ENCODE measurements around the gene C16orf78.

The C16orf78 gene

DNA sequence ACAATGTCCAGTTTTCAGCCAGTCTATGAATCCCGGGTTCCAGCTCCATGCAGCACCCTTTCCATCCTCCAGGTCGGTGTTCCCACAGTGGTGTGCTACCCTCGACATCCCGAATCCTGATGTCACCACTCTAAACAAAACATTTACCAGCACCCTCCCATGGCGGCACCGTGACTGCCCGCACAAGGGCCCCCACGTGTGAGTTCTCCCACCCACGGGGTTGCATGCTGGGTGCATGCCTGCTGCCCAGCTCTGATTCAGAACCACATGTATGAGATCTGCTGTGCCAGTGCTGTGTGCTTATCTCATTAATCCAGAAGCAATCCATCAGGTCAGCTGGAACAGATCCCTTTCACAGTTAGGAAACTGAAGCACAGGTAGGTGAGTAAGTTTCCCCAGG lies 57.4 kb downstream of the C16orf78 start:
- no peaks in the 10 kb centered on the region for H3K36me3 ChIP-seq (ENCODE audit: control insufficient read depth in 2 of 2, insufficient read depth in 2 of 2, low read length in 2 of 2)
- no peaks in the 10 kb centered on the region for H3K27me3 ChIP-seq (ENCODE audit: control insufficient read depth in 1 of 2, insufficient read depth in 2 of 2, low read length in 2 of 2)
- no peak overlapping the region for H3K27ac ChIP-seq (ENCODE audit: low read length)
- peaks cover 0 to 4% of the 10 kb centered on the region in 2 donors for H3K9me3 ChIP-seq (ENCODE audit: control insufficient read depth in 2 of 2, low read length in 2 of 2)
- H3K4me3 ChIP-seq (ENCODE audit: low read length in 2 of 2) = no peak overlapping the region
- no peaks in the 10 kb centered on the region for H3K4me1 ChIP-seq (ENCODE audit: control insufficient read depth, insufficient read depth, low read length)
- no peak overlapping the region for H3K9ac ChIP-seq (ENCODE audit: low read length in 2 of 2)

- Histone ChIP-seq H3K9ac (ENCODE audit: low read length in 2 of 2) (no peak overlapping the region), H3K9me3 (ENCODE audit: control insufficient read depth in 2 of 2, low read length in 2 of 2) (peaks cover 0 to 4% of the 10 kb centered on the region in 2 donors), H3K4me1 (ENCODE audit: control insufficient read depth, insufficient read depth, low read length) (no peaks in the 10 kb centered on the region), H3K36me3 (ENCODE audit: control insufficient read depth in 2 of 2, insufficient read depth in 2 of 2, low read length in 2 of 2) (no peaks in the 10 kb centered on the region), H3K27me3 (ENCODE audit: control insufficient read depth in 1 of 2, insufficient read depth in 2 of 2, low read length in 2 of 2) (no peaks in the 10 kb centered on the region), H3K27ac (ENCODE audit: low read length) (no peak overlapping the region), H3K4me3 (ENCODE audit: low read length in 2 of 2) (no peak overlapping the region)
Observed at GRCh38 chr16:49431591-49432290, 58.1 kb downstream of the C16orf78 start.

GRCh38 chr16:49434733-49435132 lies 61.1 kb downstream of the C16orf78 start:
- Histone ChIP-seq H3K9ac (ENCODE audit: low read length in 2 of 2) (no peak overlapping the region), H3K36me3 (ENCODE audit: control insufficient read depth in 2 of 2, insufficient read depth in 2 of 2, low read length in 2 of 2) (no peaks in the 10 kb centered on the region), H3K27ac (ENCODE audit: low read length) (no peak overlapping the region), H3K4me1 (ENCODE audit: control insufficient read depth, insufficient read depth, low read length) (no peaks in the 10 kb centered on the region), H3K27me3 (ENCODE audit: control insufficient read depth in 1 of 2, insufficient read depth in 2 of 2, low read length in 2 of 2) (no peaks in the 10 kb centered on the region), H3K9me3 (ENCODE audit: control insufficient read depth in 2 of 2, low read length in 2 of 2) (no peaks in the 10 kb centered on the region), H3K4me3 (ENCODE audit: low read length in 2 of 2) (no peak overlapping the region)

- peaks cover 0 to 2% of the 10 kb centered on the region in 2 donors for H3K27me3 ChIP-seq (ENCODE audit: control insufficient read depth in 1 of 2, insufficient read depth in 2 of 2, low read length in 2 of 2)
- H3K9me3 ChIP-seq (ENCODE audit: control insufficient read depth in 2 of 2, low read length in 2 of 2) = no peaks in the 10 kb centered on the region
- H3K4me1 ChIP-seq (ENCODE audit: control insufficient read depth, insufficient read depth, low read length) = peaks cover 4% of the 10 kb centered on the region
- H3K36me3 ChIP-seq (ENCODE audit: control insufficient read depth in 2 of 2, insufficient read depth in 2 of 2, low read length in 2 of 2) = no peaks in the 10 kb centered on the region
- no peak overlapping the region for H3K4me3 ChIP-seq (ENCODE audit: low read length in 2 of 2)
- H3K9ac ChIP-seq (ENCODE audit: low read length in 2 of 2) = no peak overlapping the region
- no peak overlapping the region for H3K27ac ChIP-seq (ENCODE audit: low read length)
Observed at GRCh38 chr16:49436181-49436580, 62.6 kb downstream of the C16orf78 start.

DNA sequence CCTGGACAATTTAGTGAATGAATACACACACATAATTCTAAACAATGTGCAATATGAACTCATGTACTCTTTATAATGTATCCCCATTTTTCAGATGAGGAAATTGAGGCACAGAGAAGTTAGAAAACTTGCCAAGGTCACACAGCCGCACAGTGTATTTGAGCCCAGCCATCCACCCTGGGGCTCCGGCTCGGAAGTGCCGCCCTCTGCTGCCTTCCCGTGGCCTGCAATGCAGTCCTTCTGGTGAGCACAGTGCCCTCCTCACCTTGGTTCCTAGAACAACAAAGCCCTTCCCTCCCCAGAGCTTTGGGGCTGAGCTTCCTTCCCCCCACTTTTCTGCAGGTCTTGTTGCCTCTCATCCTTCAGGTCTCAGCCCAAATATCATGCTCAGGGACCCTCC lies 63.7 kb downstream of the C16orf78 start:
- no peaks in the 10 kb centered on the region for H3K9me3 ChIP-seq (ENCODE audit: control insufficient read depth in 2 of 2, low read length in 2 of 2)
- H3K36me3 ChIP-seq (ENCODE audit: control insufficient read depth in 2 of 2, insufficient read depth in 2 of 2, low read length in 2 of 2) = no peaks in the 10 kb centered on the region
- H3K4me3 ChIP-seq (ENCODE audit: low read length in 2 of 2) = no peak overlapping the region
- no peak overlapping the region for H3K27ac ChIP-seq (ENCODE audit: low read length)
- H3K9ac ChIP-seq (ENCODE audit: low read length in 2 of 2) = no peak overlapping the region
- peaks cover 4% of the 10 kb centered on the region for H3K4me1 ChIP-seq (ENCODE audit: control insufficient read depth, insufficient read depth, low read length)
- H3K27me3 ChIP-seq (ENCODE audit: control insufficient read depth in 1 of 2, insufficient read depth in 2 of 2, low read length in 2 of 2) = peaks cover 2% of the 10 kb centered on the region in 2 donors

DNA sequence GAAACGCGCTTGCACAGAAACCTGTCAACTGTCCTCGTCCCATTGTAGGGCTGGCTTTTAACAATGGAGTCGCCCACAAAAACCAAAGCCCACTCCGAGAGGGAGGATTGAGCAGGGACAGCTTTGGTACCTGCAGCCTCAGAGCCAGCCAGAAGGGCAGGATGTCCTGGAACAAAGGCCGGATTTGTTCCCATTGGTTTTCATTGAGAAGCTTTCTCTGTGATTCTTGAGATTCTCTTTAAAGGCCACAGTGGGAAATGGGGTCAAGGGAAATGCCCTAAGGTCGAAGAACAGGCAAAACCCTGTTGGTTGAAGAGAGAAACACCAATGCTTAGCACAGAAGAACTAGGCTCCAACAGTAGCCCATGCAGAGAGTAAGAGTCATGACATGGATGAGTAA lies 65.4 kb downstream of the C16orf78 start:
- H3K27ac ChIP-seq (ENCODE audit: low read length) = no peak overlapping the region
- H3K27me3 ChIP-seq (ENCODE audit: control insufficient read depth in 1 of 2, insufficient read depth in 2 of 2, low read length in 2 of 2) = peaks cover 2 to 6% of the 10 kb centered on the region in 2 donors
- H3K4me1 ChIP-seq (ENCODE audit: control insufficient read depth, insufficient read depth, low read length) = peaks cover 4% of the 10 kb centered on the region
- H3K9ac ChIP-seq (ENCODE audit: low read length in 2 of 2) = no peak overlapping the region
- no peaks in the 10 kb centered on the region for H3K36me3 ChIP-seq (ENCODE audit: control insufficient read depth in 2 of 2, insufficient read depth in 2 of 2, low read length in 2 of 2)
- no peak overlapping the region for H3K4me3 ChIP-seq (ENCODE audit: low read length in 2 of 2)
- no peaks in the 10 kb centered on the region for H3K9me3 ChIP-seq (ENCODE audit: control insufficient read depth in 2 of 2, low read length in 2 of 2)

- H3K36me3 ChIP-seq (ENCODE audit: control insufficient read depth in 2 of 2, insufficient read depth in 2 of 2, low read length in 2 of 2) = no peaks in the 10 kb centered on the region
- H3K4me3 ChIP-seq (ENCODE audit: low read length in 2 of 2) = no peak overlapping the region
- H3K9me3 ChIP-seq (ENCODE audit: control insufficient read depth in 2 of 2, low read length in 2 of 2) = no peaks in the 10 kb centered on the region
- peaks cover 4% of the 10 kb centered on the region for H3K4me1 ChIP-seq (ENCODE audit: control insufficient read depth, insufficient read depth, low read length)
- H3K9ac ChIP-seq (ENCODE audit: low read length in 2 of 2) = no peak overlapping the region
- H3K27me3 ChIP-seq (ENCODE audit: control insufficient read depth in 1 of 2, insufficient read depth in 2 of 2, low read length in 2 of 2) = peaks cover 2 to 6% of the 10 kb centered on the region in 2 donors
- H3K27ac ChIP-seq (ENCODE audit: low read length) = no peak overlapping the region
Observed at GRCh38 chr16:49439676-49440075, 66.1 kb downstream of the C16orf78 start.

DNA sequence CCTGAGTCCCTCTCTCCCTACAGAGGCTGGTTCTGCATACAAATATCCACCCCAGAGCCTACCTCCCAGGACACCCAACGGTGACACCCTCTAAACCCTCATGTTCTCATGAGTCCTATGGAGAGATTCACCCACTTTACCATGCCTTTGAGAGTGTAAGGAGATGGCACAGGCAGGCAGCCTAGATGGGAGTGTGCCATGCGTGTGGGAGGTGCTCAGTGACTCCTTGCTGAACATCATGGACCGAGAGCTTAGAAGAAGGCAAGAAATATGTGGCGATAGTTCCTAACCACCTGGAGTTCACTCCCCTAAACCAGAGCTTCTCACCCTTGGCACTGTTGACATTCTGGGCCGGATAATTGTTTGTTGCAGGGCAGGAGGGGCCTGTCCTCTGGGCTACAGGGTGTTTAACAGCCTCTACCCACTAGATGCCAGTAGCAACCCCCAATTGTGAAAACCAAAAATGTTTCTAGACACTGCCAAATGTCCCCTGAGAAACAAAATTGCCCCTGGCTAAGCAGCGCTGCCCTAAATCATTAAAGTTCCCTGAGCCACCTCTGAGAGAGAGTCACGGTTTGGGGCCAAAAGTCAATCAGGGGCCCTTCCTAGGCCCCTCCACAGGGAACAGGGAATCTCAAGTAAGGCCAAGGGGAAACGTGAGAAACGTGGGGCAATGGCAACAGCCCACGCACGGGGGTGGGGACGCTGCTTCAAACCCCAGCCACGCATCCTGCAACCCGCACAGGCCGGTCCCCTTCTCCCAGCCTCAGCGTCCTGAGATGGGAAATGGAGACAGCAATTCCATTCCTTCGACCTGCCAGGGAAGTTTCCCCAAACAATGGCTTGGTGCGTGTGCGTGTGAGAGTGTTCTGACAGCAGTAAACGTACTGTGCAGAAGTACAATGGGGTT lies 66.8 kb downstream of the C16orf78 start:
- Histone ChIP-seq H3K27me3 (ENCODE audit: control insufficient read depth in 1 of 2, insufficient read depth in 2 of 2, low read length in 2 of 2) (peaks cover 2 to 6% of the 10 kb centered on the region in 2 donors), H3K9me3 (ENCODE audit: control insufficient read depth in 2 of 2, low read length in 2 of 2) (no peaks in the 10 kb centered on the region), H3K36me3 (ENCODE audit: control insufficient read depth in 2 of 2, insufficient read depth in 2 of 2, low read length in 2 of 2) (no peaks in the 10 kb centered on the region), H3K27ac (ENCODE audit: low read length) (no peak overlapping the region), H3K4me1 (ENCODE audit: control insufficient read depth, insufficient read depth, low read length) (peaks cover 4% of the 10 kb centered on the region), H3K4me3 (ENCODE audit: low read length in 2 of 2) (no peak overlapping the region), H3K9ac (ENCODE audit: low read length in 2 of 2) (no peak overlapping the region)

GRCh38 chr16:49441366-49441780 lies 67.8 kb downstream of the C16orf78 start:
- H3K4me3 ChIP-seq (ENCODE audit: low read length in 2 of 2) = no peak overlapping the region
- H3K27ac ChIP-seq (ENCODE audit: low read length) = no peak overlapping the region
- no peak overlapping the region for H3K9ac ChIP-seq (ENCODE audit: low read length in 2 of 2)
- H3K27me3 ChIP-seq (ENCODE audit: control insufficient read depth in 1 of 2, insufficient read depth in 2 of 2, low read length in 2 of 2) = peaks cover 2 to 6% of the 10 kb centered on the region in 2 donors
- no peaks in the 10 kb centered on the region for H3K36me3 ChIP-seq (ENCODE audit: control insufficient read depth in 2 of 2, insufficient read depth in 2 of 2, low read length in 2 of 2)
- H3K9me3 ChIP-seq (ENCODE audit: control insufficient read depth in 2 of 2, low read length in 2 of 2) = no peaks in the 10 kb centered on the region
- H3K4me1 ChIP-seq (ENCODE audit: control insufficient read depth, insufficient read depth, low read length) = peaks cover 4% of the 10 kb centered on the region

DNA sequence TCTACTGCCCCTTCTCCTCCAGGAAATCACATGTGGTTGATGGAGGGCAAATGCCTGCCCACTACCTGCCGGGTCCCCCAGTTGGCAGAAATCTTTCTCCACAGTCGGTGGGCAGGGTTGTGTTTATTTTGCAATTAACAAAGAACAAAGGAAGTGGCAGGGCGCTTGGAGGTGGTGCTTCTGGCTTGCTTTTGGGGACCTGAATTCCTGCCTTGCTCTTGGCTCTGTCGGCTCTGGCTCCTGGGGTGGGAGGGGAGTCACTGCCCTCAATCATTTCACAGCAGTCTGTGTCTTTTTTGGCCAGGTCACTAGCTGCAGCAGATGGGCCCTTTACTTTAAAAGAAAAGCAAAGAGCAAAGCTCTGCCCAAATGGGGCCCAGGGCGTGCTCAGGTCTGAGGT lies 69.2 kb downstream of the C16orf78 start:
- peaks cover 2 to 6% of the 10 kb centered on the region in 2 donors for H3K27me3 ChIP-seq (ENCODE audit: control insufficient read depth in 1 of 2, insufficient read depth in 2 of 2, low read length in 2 of 2)
- H3K9me3 ChIP-seq (ENCODE audit: control insufficient read depth in 2 of 2, low read length in 2 of 2) = no peaks in the 10 kb centered on the region
- H3K4me3 ChIP-seq (ENCODE audit: low read length in 2 of 2) = no peak overlapping the region
- H3K9ac ChIP-seq (ENCODE audit: low read length in 2 of 2) = no peak overlapping the region
- no peak overlapping the region for H3K27ac ChIP-seq (ENCODE audit: low read length)
- H3K4me1 ChIP-seq (ENCODE audit: control insufficient read depth, insufficient read depth, low read length) = peaks cover 4% of the 10 kb centered on the region
- no peaks in the 10 kb centered on the region for H3K36me3 ChIP-seq (ENCODE audit: control insufficient read depth in 2 of 2, insufficient read depth in 2 of 2, low read length in 2 of 2)

DNA sequence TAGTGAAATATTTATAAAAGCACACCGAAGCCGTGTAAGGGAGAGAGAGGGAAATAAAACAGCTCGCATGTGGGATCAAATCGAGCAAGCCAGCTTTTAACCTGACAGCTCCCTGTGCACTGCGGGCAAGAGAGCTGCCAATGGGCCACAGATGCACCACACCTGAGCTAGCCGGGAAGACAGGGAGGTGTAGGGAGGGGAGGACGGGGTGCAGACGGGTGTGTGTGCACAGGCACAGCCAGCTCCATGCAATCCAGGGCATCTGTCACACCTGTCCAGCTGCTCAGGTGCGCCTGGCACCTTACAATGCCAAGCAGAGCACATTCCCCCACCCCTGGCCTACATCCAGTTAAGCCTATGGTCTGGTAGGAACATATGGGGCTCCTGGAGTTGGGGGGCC lies 70.0 kb downstream of the C16orf78 start:
- Histone ChIP-seq H3K27me3 (ENCODE audit: control insufficient read depth in 1 of 2, insufficient read depth in 2 of 2, low read length in 2 of 2) (peaks cover 2 to 6% of the 10 kb centered on the region in 2 donors), H3K27ac (ENCODE audit: low read length) (no peak overlapping the region), H3K4me3 (ENCODE audit: low read length in 2 of 2) (no peak overlapping the region), H3K36me3 (ENCODE audit: control insufficient read depth in 2 of 2, insufficient read depth in 2 of 2, low read length in 2 of 2) (no peaks in the 10 kb centered on the region), H3K9me3 (ENCODE audit: control insufficient read depth in 2 of 2, low read length in 2 of 2) (no peaks in the 10 kb centered on the region), H3K9ac (ENCODE audit: low read length in 2 of 2) (no peak overlapping the region), H3K4me1 (ENCODE audit: control insufficient read depth, insufficient read depth, low read length) (peaks cover 4% of the 10 kb centered on the region)

Measured in stomach smooth muscle (tissue), 2 donors.